ENCODE measurements around the gene GFRA3.

The GFRA3 gene

GRCh38 chr5:138213161-138214029 is 61.0 kb downstream of the GFRA3 start, which contains the start of gene CDC23:
Gene CDC23, minus strand, starts transcription at chr5:138213323. Its CDS starts 11 bp downstream, at chr5:138213312.
- DNase-seq (ENCODE audit: insufficient read length, low spot score) = peak; percentile 93
- TF ChIP-seq POLR2AphosphoS5 (IDR thresholded peaks at IDR 0.05; ENCODE audit: low read depth, low read length) = peak; percentile 86
- no peak for TF ChIP-seq PAX5 (IDR thresholded peaks at IDR 0.05; ENCODE audit: insufficient read depth, low read length, severe bottlenecking)
- peak; percentile 51; the same call in 1 of the 2 replicates for TF ChIP-seq POU2F2 (IDR thresholded peaks at IDR 0.05; ENCODE audit: low read depth, low read length)
- TF ChIP-seq POLR2A (IDR thresholded peaks at IDR 0.05; ENCODE audit: low read depth, low read length) = peak; percentile 90
- TF ChIP-seq SPI1 (IDR thresholded peaks at IDR 0.05; ENCODE audit: low read depth, low read length) = no peak
- peak; percentile 93 for TF ChIP-seq TAF1 (IDR thresholded peaks at IDR 0.05; ENCODE audit: low read depth, low read length)
- FAIRE-seq = peak; percentile 96

GRCh38 chr5:138212828-138213160 is 61.6 kb downstream of the GFRA3 start:
- FAIRE-seq (no peak), DNase-seq (ENCODE audit: insufficient read length, low spot score) (peak; percentile 9)
- TF ChIP-seq POU2F2 (IDR thresholded peaks at IDR 0.05; ENCODE audit: low read depth, low read length) (no peak), PAX5 (IDR thresholded peaks at IDR 0.05; ENCODE audit: insufficient read depth, low read length, severe bottlenecking) (no peak), TAF1 (IDR thresholded peaks at IDR 0.05; ENCODE audit: low read depth, low read length) (no peak), POLR2A (IDR thresholded peaks at IDR 0.05; ENCODE audit: low read depth, low read length) (no peak), POLR2AphosphoS5 (IDR thresholded peaks at IDR 0.05; ENCODE audit: low read depth, low read length) (no peak), SPI1 (IDR thresholded peaks at IDR 0.05; ENCODE audit: low read depth, low read length) (no peak)

GRCh38 chr5:138210985-138211384 is 63.4 kb downstream of the GFRA3 start:
- DNase-seq (ENCODE audit: insufficient read length, low spot score) = no peak
- TF ChIP-seq SPI1 (IDR thresholded peaks at IDR 0.05; ENCODE audit: low read depth, low read length) = no peak
- TF ChIP-seq POU2F2 (IDR thresholded peaks at IDR 0.05; ENCODE audit: low read depth, low read length) = no peak
- no peak for TF ChIP-seq POLR2A (IDR thresholded peaks at IDR 0.05; ENCODE audit: low read depth, low read length)
- no peak for TF ChIP-seq POLR2AphosphoS5 (IDR thresholded peaks at IDR 0.05; ENCODE audit: low read depth, low read length)
- no peak for TF ChIP-seq PAX5 (IDR thresholded peaks at IDR 0.05; ENCODE audit: insufficient read depth, low read length, severe bottlenecking)
- no peak for TF ChIP-seq TAF1 (IDR thresholded peaks at IDR 0.05; ENCODE audit: low read depth, low read length)
- no peak for FAIRE-seq

Measured in GM12891 (cell line).